Stimulated activated CD8-positive, alpha-beta memory T cell treated with anti-CD3 and anti-CD28 coated beads, Interleukin-15, amount 100 ng/mL, for 4 hours (primary cell): ENCODE results near the gene SEMA3C.
"Not testable (repeated sequence)": the region's sequence is repeated elsewhere in the genome, so short reads cannot be mapped to it uniquely, and the experiment has no call there.

Experiments used
- DNase-seq, 2 donors: peaks; one replicate each; pipeline ENCODE4 v3.0.0-alpha.2; 2020; ENCODE audit warnings: low read depth in 2 of 2

SEMA3C gene

GRCh38 chr7:80926955-80927354, 8.1 kb upstream of the SEMA3C start:
- DNase-seq, result not testable (repeated sequence)

GRCh38 chr7:80924090-80924489, 5.2 kb upstream of the SEMA3C start:
- no peak for DNase-seq

- DNase-seq, result no peak
Measured at GRCh38 chr7:80923211-80923612, 4.4 kb upstream of the SEMA3C start.

- DNase-seq, result no peak
Measured at GRCh38 chr7:80922253-80923049, 3.6 kb upstream of the SEMA3C start.

GRCh38 chr7:80921130-80921529, 2.3 kb upstream of the SEMA3C start:
- no peak for DNase-seq

GRCh38 chr7:80918399-80918798, 452 bp downstream of the SEMA3C start:
- DNase-seq, result no peak

GRCh38 chr7:80916770-80917741, 1.8 kb downstream of the SEMA3C start:
- no peak for DNase-seq

GRCh38 chr7:80910228-80910627, 8.6 kb downstream of the SEMA3C start:
- no peak for DNase-seq

GRCh38 chr7:80908360-80908797, 10.5 kb downstream of the SEMA3C start:
- no peak for DNase-seq

GRCh38 chr7:80907612-80908011, 11.2 kb downstream of the SEMA3C start:
- no peak for DNase-seq

GRCh38 chr7:80907141-80907601, 11.7 kb downstream of the SEMA3C start:
- DNase-seq, result no peak

GRCh38 chr7:80905334-80905733, 13.5 kb downstream of the SEMA3C start:
- DNase-seq, result no peak

- DNase-seq, result no peak
Measured at GRCh38 chr7:80902716-80903308, 16.0 kb downstream of the SEMA3C start.

GRCh38 chr7:80902019-80902418, 16.8 kb downstream of the SEMA3C start:
- DNase-seq, result no peak

GRCh38 chr7:80900583-80901576, 18.0 kb downstream of the SEMA3C start:
- no peak for DNase-seq

GRCh38 chr7:80896906-80897598, 21.8 kb downstream of the SEMA3C start:
- DNase-seq, result no peak

- DNase-seq, result no peak
Measured at GRCh38 chr7:80895056-80895455, 23.8 kb downstream of the SEMA3C start.

GRCh38 chr7:80891259-80891544, 27.6 kb downstream of the SEMA3C start:
- DNase-seq, result no peak

- DNase-seq, result no peak
Measured at GRCh38 chr7:80890426-80891258, 28.2 kb downstream of the SEMA3C start.

- no peak for DNase-seq
Measured at GRCh38 chr7:80889525-80889924, 29.3 kb downstream of the SEMA3C start.
